Endometrial microvascular endothelial cells (primary cell): ENCODE results near the gene XPO1. TPM values are rescaled to one million over a fixed set of nuclear protein-coding genes. Genes with fewer than 3 reads are reported as not detected.

ENCODE experiments used
- in situ Hi-C: cut with HindIII; loops from 2 replicates; pipeline ENCODE4 v1.10.0; 2017; ENCODE audit warnings: low sequenced_read_pairs, low pct_unique_long_range_greater_than_20kb; ENCODE audit errors: inconsistent ontology term
- total RNA-seq: library from RNA; depleted of rRNA; stranded (reverse); fragments of >200 nt; gene quantifications from one replicate; pipeline ENCODE4 v1.2.3, GENCODE V29; 2015; ENCODE audit errors: inconsistent ontology term

The XPO1 gene
- total RNA-seq, 1 donor from 2014 or later: 160 TPM

GRCh38 chr2:61443342-61444041 lies 94.7 kb downstream of the XPO1 start:
- in situ Hi-C loops: no loop called here

DNA sequence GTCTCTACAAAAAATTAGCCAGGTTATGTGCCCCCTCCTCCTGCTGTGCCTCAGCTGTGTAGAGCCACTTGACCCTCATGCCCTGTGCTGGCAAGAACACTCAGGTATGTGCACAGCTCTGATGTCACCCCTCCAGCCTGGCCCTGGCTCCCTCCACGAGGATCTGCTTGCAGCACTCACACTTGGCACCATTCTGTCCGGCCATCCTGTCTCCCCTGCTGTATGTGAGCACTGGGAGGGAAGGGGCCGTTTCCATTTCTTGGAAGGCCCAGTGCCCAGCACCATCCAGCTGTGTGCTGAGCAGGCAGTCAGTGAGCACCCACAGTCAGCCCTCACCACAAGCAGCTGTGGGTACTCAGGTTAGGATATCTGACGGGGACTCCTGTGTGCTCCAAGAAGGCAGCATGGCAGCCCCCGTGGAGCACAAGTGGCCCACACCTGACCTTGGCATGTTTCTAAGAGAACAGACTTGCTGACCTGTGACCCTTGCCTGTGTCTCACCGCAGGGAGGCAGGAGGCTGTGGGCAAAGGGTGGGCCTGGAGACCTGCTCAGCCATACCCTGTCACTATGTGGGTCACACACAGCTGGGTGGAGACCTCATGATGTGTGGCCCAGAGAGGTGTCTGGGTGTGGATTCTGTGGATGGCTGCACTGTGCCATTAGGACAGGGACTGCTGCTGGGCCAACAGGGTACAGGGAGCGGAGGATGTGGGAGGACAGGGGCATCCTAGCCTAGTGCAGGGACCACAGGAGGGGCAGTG lies 98.7 kb downstream of the XPO1 start:
- in situ Hi-C loops: no loop called here

- in situ Hi-C loops: no loop called here
These were observed 99.5 kb downstream of the XPO1 start for GRCh38 chr2:61438670-61439069.

DNA sequence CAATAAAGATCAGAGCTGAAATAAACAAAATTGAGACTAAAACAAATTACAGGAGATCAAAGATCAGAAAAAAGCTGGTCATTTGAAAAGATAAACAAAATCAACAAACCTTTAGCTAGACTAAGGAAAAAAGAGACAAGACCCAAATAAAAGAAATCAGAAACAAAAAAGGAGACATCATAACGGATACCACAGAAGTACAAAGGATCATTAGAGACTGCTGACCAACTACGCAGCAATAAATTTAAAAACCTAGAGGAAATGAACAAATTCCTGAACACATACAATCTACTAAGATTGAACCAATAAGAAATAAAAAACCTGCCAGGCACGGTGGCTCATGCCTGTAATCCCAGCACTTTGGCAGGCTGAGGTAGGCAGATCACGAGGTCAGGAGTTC lies 101.0 kb downstream of the XPO1 start:
- in situ Hi-C loops: no loop called here

DNA sequence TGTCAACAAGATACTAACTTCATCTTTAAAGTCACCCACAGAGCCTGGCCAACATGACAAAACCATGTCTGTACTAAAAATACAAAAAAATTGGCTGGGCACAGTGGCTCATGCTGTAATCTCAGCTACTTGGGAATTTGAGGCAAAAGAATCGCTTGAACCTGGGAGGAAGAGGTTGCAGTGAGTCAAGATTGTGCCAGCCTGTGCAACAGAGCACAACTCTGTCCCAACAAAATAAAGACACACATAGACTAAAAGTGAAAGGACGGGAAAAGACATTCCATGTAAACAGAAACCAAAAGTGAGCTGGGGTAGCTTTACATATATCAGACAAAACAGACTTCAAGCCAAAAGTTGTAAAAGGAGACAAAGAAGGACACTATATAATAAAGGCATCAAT lies 102.1 kb downstream of the XPO1 start:
- in situ Hi-C loops: no loop called here

DNA sequence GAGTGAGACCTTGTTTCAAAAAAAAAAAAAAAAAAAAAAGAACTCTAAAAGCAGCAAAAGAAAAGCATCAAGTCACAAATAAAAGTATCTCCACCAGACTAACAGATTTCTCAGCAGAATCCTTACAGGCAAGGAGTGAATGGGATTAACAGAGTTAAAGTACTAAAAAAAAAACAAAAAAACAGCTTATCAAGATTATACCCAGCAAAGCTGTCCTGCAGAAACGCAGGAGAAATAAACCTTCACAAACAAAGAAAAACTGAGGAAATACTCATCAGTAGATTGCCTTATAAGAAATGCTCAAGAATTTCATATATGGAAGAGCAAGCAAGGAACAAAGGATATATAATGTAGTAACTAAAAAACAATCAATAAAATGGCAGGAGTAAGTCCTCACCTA lies 102.9 kb downstream of the XPO1 start:
- in situ Hi-C loops: no loop called here

DNA sequence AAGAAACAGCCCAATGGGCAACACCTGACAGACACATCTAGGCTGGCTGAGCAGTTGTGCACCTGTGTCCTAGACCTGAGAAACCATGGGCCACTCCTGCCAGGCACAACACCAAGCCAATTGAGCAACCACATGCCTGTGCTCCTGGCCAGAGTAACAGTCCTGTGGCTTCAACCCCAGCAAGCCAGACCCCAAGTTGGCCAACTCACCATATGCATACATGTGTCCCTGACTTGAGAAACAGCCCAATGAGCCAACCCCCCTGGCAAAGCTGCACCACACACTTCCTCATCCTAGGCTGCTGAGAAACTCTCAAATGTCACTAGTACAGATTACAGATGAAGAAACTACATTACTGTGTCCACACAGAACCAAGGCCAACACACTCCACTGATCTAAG lies 103.8 kb downstream of the XPO1 start:
- in situ Hi-C loops: no loop called here

DNA sequence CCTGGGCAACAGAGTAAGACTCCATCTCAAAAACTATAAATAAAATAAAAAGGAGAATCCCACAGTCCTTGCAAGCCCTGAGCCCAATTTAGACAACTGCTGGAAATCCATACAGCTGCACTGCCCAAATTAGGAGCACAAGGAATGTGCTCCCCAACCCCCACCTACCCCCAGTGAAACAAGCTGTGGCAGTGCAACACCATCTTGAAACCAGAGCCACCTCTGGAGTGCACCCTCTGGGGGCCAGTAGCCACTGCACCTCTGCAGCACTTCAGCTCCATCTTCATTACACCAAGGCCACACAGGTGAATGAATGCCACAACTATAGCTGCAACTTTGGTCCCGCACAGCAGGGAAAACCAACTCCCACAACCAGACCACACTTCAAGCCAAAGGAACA lies 104.5 kb downstream of the XPO1 start:
- in situ Hi-C loops: no loop called here

GRCh38 chr2:61432990-61433389 lies 105.2 kb downstream of the XPO1 start:
- in situ Hi-C loops: no loop called here

- in situ Hi-C loops: no loop called here
These were observed 106.8 kb downstream of the XPO1 start for GRCh38 chr2:61431345-61431744.

Other genes with a start within 250 kb of the XPO1 start
- gene USP34, start 67.3 kb downstream of the XPO1 start, total RNA-seq: 62.5 TPM